Inflammatory macrophage (primary cell): ENCODE measurements around the gene SNRPE.
A peak's percentile ranks its signal among the peaks of the same experiment; 100 is the strongest.
"Not testable (repeated sequence)": the region's sequence is repeated elsewhere in the genome, so short reads cannot be mapped to it uniquely, and the experiment has no call there.

Experiments
- DNase-seq, 2 donors: peaks; one replicate each; pipeline ENCODE4 v3.0.0-alpha.2; 2020 to 2022
- total RNA-seq, 18 experiments: gene quantifications; one replicate each; lab custom pipeline; 2026; ENCODE audit warnings: mixed read lengths in 6 of 18, inconsistent platforms in 2 of 18; lab: John Stamatoyannopoulos, UW

SNRPE gene
- total RNA-seq = 12.1 to 39.2 (median 25.0) reads per million in 18 experiments

DNA sequence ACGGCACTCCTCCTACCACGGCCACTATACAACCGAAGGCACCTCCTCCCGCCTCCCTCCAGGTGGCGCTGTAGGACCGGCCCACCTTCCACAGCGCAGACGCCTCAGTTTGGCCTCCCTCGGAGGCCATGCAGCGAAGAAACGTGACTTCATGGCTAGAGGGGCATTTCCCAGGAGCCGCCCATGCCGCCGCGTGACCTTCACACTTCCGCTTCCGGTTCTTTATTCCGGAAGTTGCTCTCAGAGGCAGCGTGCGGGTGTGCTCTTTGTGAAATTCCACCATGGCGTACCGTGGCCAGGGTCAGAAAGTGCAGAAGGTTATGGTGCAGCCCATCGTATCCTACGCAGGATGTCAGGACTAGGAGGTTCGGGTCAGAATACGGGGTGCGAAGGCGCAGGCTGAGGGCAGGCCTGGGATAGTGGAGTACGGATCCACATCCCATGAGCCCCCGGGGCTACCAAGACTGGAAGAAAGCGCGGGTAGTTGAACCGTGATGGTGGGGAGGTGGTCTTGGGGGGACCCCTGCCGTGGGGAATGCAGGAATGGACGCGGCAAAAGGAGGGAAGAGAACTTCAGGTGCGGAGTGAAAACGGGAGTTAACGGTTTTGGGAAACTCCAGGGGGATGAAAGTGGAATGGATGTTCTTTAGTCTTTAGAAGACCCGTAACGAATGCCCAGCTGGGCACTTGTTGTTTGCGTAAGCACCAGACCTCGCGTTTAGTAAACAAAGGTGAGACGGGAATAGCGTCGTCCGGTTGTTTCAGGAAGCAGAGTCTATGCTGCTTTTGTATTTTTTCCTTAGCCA is at the start of gene SNRPE:
TSS of gene SNRPE (plus strand) at position 221 of the 806 bp plus-strand sequence. CDS start at position 282, 61 bp downstream.
- peak; percentile 98 to 99 for DNase-seq

GRCh38 chr1:203813581-203814341 is 47.6 kb upstream of the SNRPE start:
- DNase-seq = no peak

DNA sequence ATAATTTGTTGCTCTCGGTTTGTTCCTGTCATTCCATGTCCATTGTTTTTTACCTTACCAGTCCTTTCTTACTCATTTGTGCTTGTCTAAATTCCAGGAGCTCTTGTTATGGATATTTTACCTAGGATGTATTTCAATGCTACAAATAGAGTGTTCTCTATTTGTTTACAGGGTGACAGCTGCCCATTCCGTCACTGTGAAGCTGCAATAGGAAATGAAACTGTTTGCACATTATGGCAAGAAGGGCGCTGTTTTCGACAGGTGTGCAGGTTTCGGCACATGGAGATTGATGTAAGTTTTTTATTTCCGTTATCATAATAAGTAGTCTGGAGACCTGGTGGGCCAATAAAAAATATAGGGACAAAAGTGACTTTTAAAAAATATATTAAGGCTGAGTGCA is 43.0 kb upstream of the SNRPE start:
- DNase-seq = no peak

- DNase-seq = no peak
These were observed 38.1 kb upstream of the SNRPE start for GRCh38 chr1:203823306-203823705.

- no peak for DNase-seq
These were observed 35.2 kb upstream of the SNRPE start for GRCh38 chr1:203826175-203826574.

- DNase-seq = no peak
These were observed 33.4 kb upstream of the SNRPE start for GRCh38 chr1:203828002-203828401.

DNA sequence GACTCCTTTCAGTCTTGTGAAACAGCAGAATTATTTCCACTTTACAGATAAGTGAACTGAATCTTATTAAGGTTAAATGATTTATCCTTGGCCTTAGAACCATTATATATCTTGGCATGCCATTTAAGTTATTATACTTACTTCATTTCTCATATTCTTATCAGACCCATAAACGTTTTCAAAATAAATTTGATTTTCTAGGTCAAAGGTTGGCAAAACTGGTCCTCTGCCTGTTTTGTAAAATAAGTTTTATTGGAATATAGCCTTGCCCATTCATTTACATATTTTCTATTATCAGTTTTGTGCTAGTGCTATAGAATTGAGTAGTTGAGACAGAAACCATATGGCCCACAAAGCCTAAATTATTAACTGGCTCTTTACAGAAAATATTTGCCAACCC is 32.9 kb upstream of the SNRPE start:
- no peak for DNase-seq

GRCh38 chr1:203829247-203829646 is 32.2 kb upstream of the SNRPE start:
- DNase-seq = peak; percentile 12 to 47

GRCh38 chr1:203835476-203835875 is 25.9 kb upstream of the SNRPE start:
- no peak for DNase-seq

DNA sequence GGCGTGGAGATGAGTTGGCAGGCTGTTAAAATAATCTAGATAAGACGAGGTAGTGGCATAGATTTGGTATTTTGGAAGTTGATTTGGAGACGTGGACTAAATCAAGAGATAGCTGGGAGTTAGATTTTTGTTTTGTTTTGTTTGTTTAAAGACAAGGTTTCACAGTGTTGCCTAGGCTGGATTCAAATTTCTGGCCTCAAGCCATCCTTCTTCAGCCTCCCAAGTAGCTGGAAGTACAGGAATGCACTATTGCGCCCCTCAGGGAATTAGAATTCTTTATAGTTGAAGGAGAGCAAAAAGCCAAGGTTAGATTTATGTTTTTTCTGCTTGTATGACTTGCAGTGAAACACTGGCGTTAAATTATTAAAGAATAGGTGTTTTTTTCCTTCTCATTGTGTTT is 22.3 kb upstream of the SNRPE start:
- no peak for DNase-seq

GRCh38 chr1:203840208-203840808 is 21.1 kb upstream of the SNRPE start:
- DNase-seq = no peak

DNA sequence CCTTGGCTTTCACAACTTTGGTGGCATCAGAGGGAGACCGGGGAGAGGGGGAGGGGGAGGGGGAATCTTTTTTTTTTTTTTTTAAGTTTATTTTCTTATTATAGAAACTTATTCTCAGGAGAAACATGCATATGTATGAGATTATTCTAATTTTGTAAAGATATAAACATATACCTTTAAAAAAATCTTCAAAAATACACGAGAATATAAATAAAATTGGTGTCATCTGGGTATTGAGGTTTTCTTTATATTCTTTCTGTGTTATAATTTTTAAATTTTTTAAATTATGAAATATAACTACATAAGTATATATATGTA is 18.9 kb upstream of the SNRPE start:
- no peak for DNase-seq

- no peak for DNase-seq
These were observed 18.0 kb upstream of the SNRPE start for GRCh38 chr1:203843435-203843834.

- DNase-seq = not testable (repeated sequence)
These were observed 8.3 kb upstream of the SNRPE start for GRCh38 chr1:203853112-203853511.

- DNase-seq = no peak
These were observed 3.3 kb upstream of the SNRPE start for GRCh38 chr1:203858055-203858454.

DNA sequence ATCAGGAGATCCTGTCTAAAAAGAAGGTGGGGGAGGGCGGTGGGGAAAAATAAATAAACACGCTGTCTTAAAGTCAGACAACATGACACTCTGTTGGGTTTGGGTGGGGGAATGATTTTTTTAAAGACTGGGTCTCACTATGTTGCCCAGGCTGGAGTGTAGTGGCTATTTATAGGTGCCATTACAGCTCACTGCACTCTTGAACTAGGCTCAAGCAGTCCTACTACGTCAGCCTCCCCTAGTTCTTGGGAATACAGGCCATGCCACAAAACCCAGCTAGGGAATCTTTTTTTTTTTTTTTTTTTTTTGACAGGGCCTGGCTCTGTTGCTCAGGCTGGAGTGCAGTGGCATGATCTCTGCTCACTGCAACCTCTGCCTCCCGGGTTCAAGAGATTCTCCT is 2.4 kb upstream of the SNRPE start:
- DNase-seq = no peak

GRCh38 chr1:203860396-203861025 is 888 bp upstream of the SNRPE start:
- DNase-seq = no peak

GRCh38 chr1:203867802-203868201 is 6.4 kb downstream of the SNRPE start:
- no peak for DNase-seq

DNA sequence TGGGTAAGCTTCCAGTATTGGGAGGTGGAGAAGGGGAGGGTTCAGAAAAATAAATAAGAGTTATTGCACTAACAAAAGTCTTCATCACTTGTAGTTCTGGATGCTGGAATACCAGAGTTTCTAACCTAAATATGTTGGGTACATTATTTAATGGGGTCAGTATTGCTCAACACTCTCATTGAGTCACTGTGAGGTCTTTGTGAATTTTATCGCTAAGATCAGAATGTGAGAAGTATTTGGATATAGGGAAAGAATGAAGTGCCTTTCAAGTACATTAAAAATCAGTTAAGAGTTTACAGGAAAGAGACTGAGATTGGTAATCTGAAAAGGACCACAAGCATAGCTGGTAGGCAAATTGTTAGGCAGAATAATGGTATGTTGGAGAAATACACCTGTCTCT is 8.8 kb downstream of the SNRPE start:
- no peak for DNase-seq

DNA sequence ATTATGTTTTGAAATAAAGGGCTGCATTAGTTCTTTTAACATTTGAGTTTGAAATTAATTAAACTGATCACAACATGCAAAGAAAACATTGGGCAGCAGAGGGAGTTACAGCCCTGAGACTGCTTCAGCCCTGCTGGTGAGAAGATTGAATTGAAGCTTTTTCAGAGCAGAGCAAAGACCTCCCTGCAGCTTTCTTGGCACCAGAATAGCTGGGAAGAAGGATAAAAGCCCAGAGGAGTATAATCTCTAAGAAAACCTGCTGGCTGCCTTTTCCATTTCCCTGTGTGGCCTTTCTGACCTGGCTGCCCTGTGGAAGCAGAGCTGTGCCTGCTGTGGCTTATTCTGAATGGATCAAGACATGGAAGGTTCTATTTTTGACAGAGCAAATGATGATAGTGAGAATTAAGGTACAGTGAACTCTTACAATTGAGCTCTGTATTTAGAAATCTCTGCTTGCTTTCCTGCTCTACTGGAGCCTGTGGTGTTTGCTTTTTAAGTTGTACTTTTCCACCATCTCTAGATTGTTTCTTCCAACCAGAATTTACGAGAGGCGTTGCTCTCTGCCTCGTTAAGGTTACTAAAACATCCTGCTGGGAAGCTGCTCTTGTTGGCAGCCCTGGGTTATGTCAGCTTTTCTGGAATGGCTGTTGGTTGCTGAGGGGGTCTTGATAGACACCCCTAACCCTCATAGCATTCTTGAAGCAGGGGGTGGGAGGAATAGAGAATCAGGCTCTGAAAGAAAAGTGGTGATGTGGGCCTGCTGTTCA is 9.9 kb downstream of the SNRPE start:
- DNase-seq = peak; percentile 61 to 65

GRCh38 chr1:203873094-203873493 is 11.7 kb downstream of the SNRPE start:
- no peak for DNase-seq

DNA sequence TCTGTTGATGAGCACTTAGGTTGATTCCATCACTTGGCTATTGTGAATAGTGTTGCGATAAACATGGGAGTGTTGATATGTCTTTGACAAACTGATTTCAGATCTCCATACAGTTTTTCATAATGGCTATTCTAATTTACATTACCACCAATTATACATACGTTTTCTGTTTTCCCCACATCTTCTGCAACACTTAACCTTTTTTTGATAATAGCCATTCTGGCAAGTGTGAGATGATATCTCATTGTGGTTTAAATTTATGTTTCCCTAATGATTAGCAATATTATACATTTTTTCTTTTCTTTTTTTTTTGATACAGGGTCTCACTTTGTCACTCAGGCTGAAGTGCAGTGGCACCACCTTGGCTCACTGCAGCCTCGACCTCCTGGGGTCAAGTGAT is 17.0 kb downstream of the SNRPE start:
- no peak for DNase-seq
